GM23248 (cell line): ENCODE measurements around the gene TEX44. TPM values are rescaled to one million over a fixed set of nuclear protein-coding genes. Genes with fewer than 3 reads are reported as not detected.

ENCODE experiments used
- DNase-seq: peaks from one replicate; pipeline ENCODE4 v3.0.0-alpha.2; 2015
- H2AFZ ChIP-seq: fragments of 200-600 bp; sonication (generic); 2 replicates; pipeline ENCODE4 v1.6.1; 2016; ENCODE audit warnings: antibody characterized with exemption
- H3F3A ChIP-seq: fragments of 200-600 bp; sonication (generic); 2 replicates; pipeline ENCODE4 v1.6.1; 2016; ENCODE audit warnings: mild to moderate bottlenecking, antibody characterized with exemption, mixed run types; ENCODE audit not compliant: insufficient read depth
- H3K27ac ChIP-seq: fragments of 200-600 bp; sonication (generic); 2 replicates; pipeline ENCODE4 v1.5.1; 2016; ENCODE audit warnings: mild to moderate bottlenecking
- H3K27me3 ChIP-seq: fragments of 200-600 bp; sonication (generic); replicated peaks from 2 replicates; pipeline ENCODE4 v1.6.1; 2016; ENCODE audit warnings: mild to moderate bottlenecking; ENCODE audit not compliant: insufficient read depth
- H3K36me3 ChIP-seq: fragments of 200-600 bp; sonication (generic); 2 replicates; pipeline ENCODE4 v1.6.1; 2016; ENCODE audit warnings: low read depth, mild to moderate bottlenecking
- H3K4me1 ChIP-seq: fragments of 200-600 bp; sonication (generic); 2 replicates; pipeline ENCODE4 v1.6.1; 2016; ENCODE audit warnings: mild to moderate bottlenecking; ENCODE audit not compliant: insufficient read depth
- H3K4me2 ChIP-seq: fragments of 200-600 bp; sonication (generic); one replicate; pipeline ENCODE4 v1.6.1; 2016; ENCODE audit warnings: mild to moderate bottlenecking; ENCODE audit not compliant: unreplicated experiment
- H3K4me3 ChIP-seq: fragments of 200-600 bp; sonication (generic); 2 replicates; pipeline ENCODE4 v1.5.1; 2016; ENCODE audit warnings: mild to moderate bottlenecking
- H3K79me2 ChIP-seq: fragments of 200-600 bp; sonication (generic); 2 replicates; pipeline ENCODE4 v1.6.1; 2016; ENCODE audit warnings: mild to moderate bottlenecking; ENCODE audit not compliant: insufficient read depth
- H3K9ac ChIP-seq: fragments of 200-600 bp; sonication (generic); 2 replicates; pipeline ENCODE4 v1.6.1; 2016; ENCODE audit warnings: mild to moderate bottlenecking
- H3K9me2 ChIP-seq: fragments of 200-600 bp; sonication (generic); 2 replicates; pipeline ENCODE4 v1.6.1; 2016; ENCODE audit warnings: mixed run types, mild to moderate bottlenecking, moderate library complexity; ENCODE audit not compliant: insufficient read depth
- H3K9me3 ChIP-seq: fragments of 200-600 bp; sonication (generic); one replicate; pipeline ENCODE4 v1.6.1; 2017; ENCODE audit warnings: low read depth
- H4K20me1 ChIP-seq: fragments of 200-600 bp; sonication (generic); 2 replicates; pipeline ENCODE4 v1.6.0; 2016; ENCODE audit not compliant: insufficient read depth
- EZH2 ChIP-seq: fragments of 200-600 bp; sonication (generic); IDR thresholded peaks from 2 replicates; pipeline ENCODE4 v1.6.1; 2018; ENCODE audit warnings: antibody characterized with exemption, mild to moderate bottlenecking; ENCODE audit not compliant: insufficient read depth, poor library complexity, severe bottlenecking
- EZH2phosphoT487 ChIP-seq: fragments of 200-600 bp; sonication (generic); IDR thresholded peaks from 2 replicates; pipeline ENCODE4 v1.6.1; 2018; ENCODE audit warnings: antibody characterized with exemption, moderate library complexity, mild to moderate bottlenecking, low read depth; ENCODE audit not compliant: insufficient read depth
- WGBS, 2 experiments: methylation state at CpG; one replicate each; pipeline ENCODE4 v1.1.6; 2015 to 2017; ENCODE audit warnings: low lambda C conversion rate in 2 of 2, low coverage in 1 of 2; ENCODE audit errors: missing lambda C conversion rate in 2 of 2; 5-methylcytosine and 5-hydroxymethylcytosine counted together
- in situ Hi-C: fragments of 300-500 bp; cut with MboI; formaldehyde crosslinking; loops from 2 replicates; pipeline ENCODE4 v1.15.0; 2020
- polyA plus RNA-seq: library from polyadenylated mRNA; unstranded; fragments of >200 nt; fragmentation: Nextera tagmentation; extraction: Ambion mirVana; gene quantifications from 2 replicates; pipeline ENCODE4 v1.2.1, GENCODE V29; 2016
- total RNA-seq: library from RNA; depleted of rRNA; stranded (reverse); fragments of >200 nt; shearing (Covaris generic); gene quantifications from 2 replicates; pipeline ENCODE4 v1.2.3, GENCODE V29; 2014

The TEX44 gene
- total and polyA plus RNA-seq, 2 experiments from 2014 or later = not detected

DNA sequence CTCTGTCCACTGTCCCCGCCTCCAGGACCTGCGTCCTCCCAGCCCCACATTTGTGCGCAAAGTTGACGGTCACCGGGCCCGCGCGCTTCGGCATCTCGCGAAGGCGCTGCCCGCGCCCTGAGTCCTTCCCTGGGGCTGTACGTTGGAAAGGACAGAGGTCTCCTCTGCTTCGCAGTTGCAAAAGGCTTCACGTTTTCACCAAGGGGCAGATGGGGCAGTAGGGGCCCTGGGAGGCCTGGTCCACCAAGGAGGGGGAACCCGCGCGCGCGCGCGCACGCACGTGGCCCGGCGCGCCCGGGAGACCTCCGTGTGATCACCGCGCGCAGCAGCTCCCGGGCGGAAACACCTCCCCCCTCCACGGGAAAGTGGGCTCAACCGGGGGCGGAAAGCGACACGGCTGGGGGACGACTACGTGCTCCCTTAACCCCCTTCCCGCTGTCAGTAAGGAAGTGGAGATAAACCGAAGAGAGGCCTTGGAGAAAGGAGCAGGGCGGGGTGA, 21.9 kb downstream of the TEX44 start:
- TF ChIP-seq EZH2phosphoT487 (no peak), EZH2 (no peak)
- Histone ChIP-seq H3K36me3 (no peaks in the 10 kb centered on the region), H3F3A (peaks cover 17% of the 10 kb centered on the region), H3K4me2 (peak overlapping the region; percentile 72), H3K9me3 (no peaks in the 10 kb centered on the region), H3K9me2 (no peaks in the 10 kb centered on the region), H3K27me3 (no peaks in the 10 kb centered on the region), H3K4me3 (peak overlapping the region; percentile 69), H4K20me1 (no peaks in the 10 kb centered on the region), H3K4me1 (peaks cover 12% of the 10 kb centered on the region), H3K27ac (peak overlapping the region; percentile 100), H3K9ac (peak overlapping the region; percentile 87), H3K79me2 (no peaks in the 10 kb centered on the region), H2AFZ (peak overlapping the region; percentile 81)
- in situ Hi-C loops = loop anchor here (10.0 kb wide), 1 partner anchor 100 kb away; no protein-coding TSS in a partner anchor
- no peak for DNase-seq
- WGBS, 2 experiments = 8% methylated on average over 40 to 46 of the region's 46 CpGs

GRCh38 chr2:231615058-231615671, 22.5 kb downstream of the TEX44 start:
- Histone ChIP-seq H3K27me3 (no peaks in the 10 kb centered on the region), H3K36me3 (no peaks in the 10 kb centered on the region), H3K4me2 (no peak overlapping the region), H4K20me1 (no peaks in the 10 kb centered on the region), H3K4me1 (peaks cover 12% of the 10 kb centered on the region), H3K9ac (peak overlapping the region; percentile 87), H3K4me3 (peak overlapping the region; percentile 69), H3K79me2 (no peaks in the 10 kb centered on the region), H2AFZ (peak overlapping the region; percentile 81), H3K27ac (no peak overlapping the region), H3K9me3 (no peaks in the 10 kb centered on the region), H3F3A (peaks cover 17% of the 10 kb centered on the region), H3K9me2 (no peaks in the 10 kb centered on the region)
- TF ChIP-seq EZH2phosphoT487 (no peak), EZH2 (no peak)
- 82 to 88% methylated on average over 29 to 31 of the region's 31 CpGs for WGBS, 2 experiments
- in situ Hi-C loops = loop anchor here (10.0 kb wide), 1 partner anchor 100 kb away; no protein-coding TSS in a partner anchor
- DNase-seq = no peak

- Histone ChIP-seq H3K4me2 (no peak overlapping the region), H3K4me1 (peaks cover 12% of the 10 kb centered on the region), H3K79me2 (no peaks in the 10 kb centered on the region), H3K9ac (no peak overlapping the region), H4K20me1 (no peaks in the 10 kb centered on the region), H2AFZ (no peak overlapping the region), H3K27ac (no peak overlapping the region), H3K9me2 (no peaks in the 10 kb centered on the region), H3K27me3 (no peaks in the 10 kb centered on the region), H3F3A (peaks cover 17% of the 10 kb centered on the region), H3K4me3 (no peak overlapping the region), H3K36me3 (no peaks in the 10 kb centered on the region), H3K9me3 (no peaks in the 10 kb centered on the region)
- no peak for TF ChIP-seq EZH2
- TF ChIP-seq EZH2phosphoT487 = no peak
- DNase-seq = no peak
- in situ Hi-C loops = loop anchor here (10.0 kb wide), 1 partner anchor 99 kb away; no protein-coding TSS in a partner anchor
- 97 to 98% methylated on average over 4 of the region's 4 CpGs for WGBS, 2 experiments
These were observed 23.6 kb downstream of the TEX44 start for GRCh38 chr2:231616296-231616695.

GRCh38 chr2:231617059-231617926, 24.6 kb downstream of the TEX44 start:
- WGBS, 2 experiments = 70 to 74% methylated on average over 13 of the region's 13 CpGs
- TF ChIP-seq EZH2phosphoT487 (no peak), EZH2 (no peak)
- Histone ChIP-seq H3K36me3 (no peaks in the 10 kb centered on the region), H3K9me2 (no peaks in the 10 kb centered on the region), H3K27me3 (no peaks in the 10 kb centered on the region), H3F3A (peaks cover 11% of the 10 kb centered on the region), H3K4me1 (peaks cover 2% of the 10 kb centered on the region), H3K9me3 (no peaks in the 10 kb centered on the region), H3K4me2 (no peak overlapping the region), H2AFZ (no peak overlapping the region), H3K9ac (no peak overlapping the region), H3K4me3 (no peak overlapping the region), H4K20me1 (no peaks in the 10 kb centered on the region), H3K79me2 (no peaks in the 10 kb centered on the region), H3K27ac (no peak overlapping the region)
- in situ Hi-C loops = loop anchor here (10.0 kb wide), 1 partner anchor 98 kb away; no protein-coding TSS in a partner anchor
- DNase-seq = no peak
